NB4 (cell line): ENCODE measurements around the gene MMP25.

ENCODE experiments used
- POLR2A ChIP-seq: IDR thresholded peaks from 2 replicates; pipeline ENCODE4 v1.6.1; 2011; ENCODE audit warnings: mild to moderate bottlenecking; ENCODE audit not compliant: insufficient read length; ENCODE audit errors: extremely low read depth
- TF ChIP-seq, protein P1 (sequence below): IDR thresholded peaks from one replicate; pipeline ENCODE4 v1.5.1; 2012; ENCODE audit warnings: low read depth, low read length

DNA sequence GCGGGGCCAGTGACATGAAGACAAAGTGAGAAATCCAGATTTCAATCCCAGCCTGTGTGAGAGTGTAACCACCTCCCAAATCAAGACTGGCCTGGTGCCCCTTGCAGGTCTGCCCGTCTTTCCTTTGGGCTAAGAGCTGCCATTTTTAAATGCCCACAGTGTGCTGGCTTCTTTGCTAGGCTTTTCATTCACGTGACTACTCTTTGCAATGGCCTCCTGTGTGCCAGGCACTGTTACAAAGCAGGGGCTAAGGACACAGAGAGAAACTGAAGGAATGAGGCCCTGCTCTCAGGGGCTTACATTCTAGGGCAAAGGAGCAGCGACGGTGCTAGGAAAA, 53.0 kb downstream of the MMP25 start:
- TF ChIP-seq, protein P1, sequence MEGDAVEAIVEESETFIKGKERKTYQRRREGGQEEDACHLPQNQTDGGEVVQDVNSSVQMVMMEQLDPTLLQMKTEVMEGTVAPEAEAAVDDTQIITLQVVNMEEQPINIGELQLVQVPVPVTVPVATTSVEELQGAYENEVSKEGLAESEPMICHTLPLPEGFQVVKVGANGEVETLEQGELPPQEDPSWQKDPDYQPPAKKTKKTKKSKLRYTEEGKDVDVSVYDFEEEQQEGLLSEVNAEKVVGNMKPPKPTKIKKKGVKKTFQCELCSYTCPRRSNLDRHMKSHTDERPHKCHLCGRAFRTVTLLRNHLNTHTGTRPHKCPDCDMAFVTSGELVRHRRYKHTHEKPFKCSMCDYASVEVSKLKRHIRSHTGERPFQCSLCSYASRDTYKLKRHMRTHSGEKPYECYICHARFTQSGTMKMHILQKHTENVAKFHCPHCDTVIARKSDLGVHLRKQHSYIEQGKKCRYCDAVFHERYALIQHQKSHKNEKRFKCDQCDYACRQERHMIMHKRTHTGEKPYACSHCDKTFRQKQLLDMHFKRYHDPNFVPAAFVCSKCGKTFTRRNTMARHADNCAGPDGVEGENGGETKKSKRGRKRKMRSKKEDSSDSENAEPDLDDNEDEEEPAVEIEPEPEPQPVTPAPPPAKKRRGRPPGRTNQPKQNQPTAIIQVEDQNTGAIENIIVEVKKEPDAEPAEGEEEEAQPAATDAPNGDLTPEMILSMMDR = no peak
- TF ChIP-seq POLR2A = no peak
